ENCODE measurements around the gene PHLPP2. TPM values are rescaled to one million over a fixed set of nuclear protein-coding genes. Genes with fewer than 3 reads are reported as not detected.

PHLPP2 gene
- polyA plus RNA-seq, 3 donors: 0.57 to 2.5 (median 1.4) TPM

DNA sequence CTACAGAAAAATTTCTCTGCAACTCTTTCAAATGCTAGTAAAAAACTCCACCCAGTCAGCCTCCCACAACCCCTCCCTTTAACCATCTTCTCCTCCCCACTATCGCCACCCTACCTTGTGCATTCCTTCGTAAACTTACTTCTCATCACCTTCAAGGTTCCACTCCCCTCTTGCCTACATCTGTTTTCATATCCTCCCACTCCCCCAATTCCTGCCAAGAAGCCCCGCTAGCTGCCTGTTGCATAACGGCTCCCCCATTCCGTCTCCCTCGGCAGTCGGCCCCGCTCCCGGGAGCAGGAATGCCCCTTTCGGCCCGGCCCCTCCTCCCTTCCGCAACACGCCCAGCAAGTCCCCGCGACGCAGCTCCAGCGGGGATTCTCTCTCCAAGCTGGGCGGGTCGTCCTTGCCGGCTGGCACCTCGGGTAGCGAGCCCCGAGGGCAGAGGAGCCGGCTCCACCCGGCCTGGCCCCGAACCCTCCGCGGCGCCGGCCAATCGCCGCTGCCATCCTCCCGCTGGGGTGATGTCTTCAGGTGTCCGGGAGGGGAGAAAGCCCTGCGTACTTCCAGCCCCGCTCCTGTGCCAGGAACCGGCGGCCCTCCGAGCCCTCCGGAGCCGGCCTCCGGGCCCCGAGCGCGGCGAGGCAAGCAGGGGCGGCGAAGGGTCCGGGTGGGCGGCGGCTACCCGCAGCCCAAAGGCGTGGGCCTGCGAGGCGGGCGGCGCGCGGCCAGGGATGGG lies 1.5 kb downstream of the PHLPP2 start:
- peak overlapping the region; percentile 91 for H2AFZ ChIP-seq (ENCODE audit: insufficient read depth, low read depth, low read length, poor library complexity, severe bottlenecking)
- TF ChIP-seq, protein P1, sequence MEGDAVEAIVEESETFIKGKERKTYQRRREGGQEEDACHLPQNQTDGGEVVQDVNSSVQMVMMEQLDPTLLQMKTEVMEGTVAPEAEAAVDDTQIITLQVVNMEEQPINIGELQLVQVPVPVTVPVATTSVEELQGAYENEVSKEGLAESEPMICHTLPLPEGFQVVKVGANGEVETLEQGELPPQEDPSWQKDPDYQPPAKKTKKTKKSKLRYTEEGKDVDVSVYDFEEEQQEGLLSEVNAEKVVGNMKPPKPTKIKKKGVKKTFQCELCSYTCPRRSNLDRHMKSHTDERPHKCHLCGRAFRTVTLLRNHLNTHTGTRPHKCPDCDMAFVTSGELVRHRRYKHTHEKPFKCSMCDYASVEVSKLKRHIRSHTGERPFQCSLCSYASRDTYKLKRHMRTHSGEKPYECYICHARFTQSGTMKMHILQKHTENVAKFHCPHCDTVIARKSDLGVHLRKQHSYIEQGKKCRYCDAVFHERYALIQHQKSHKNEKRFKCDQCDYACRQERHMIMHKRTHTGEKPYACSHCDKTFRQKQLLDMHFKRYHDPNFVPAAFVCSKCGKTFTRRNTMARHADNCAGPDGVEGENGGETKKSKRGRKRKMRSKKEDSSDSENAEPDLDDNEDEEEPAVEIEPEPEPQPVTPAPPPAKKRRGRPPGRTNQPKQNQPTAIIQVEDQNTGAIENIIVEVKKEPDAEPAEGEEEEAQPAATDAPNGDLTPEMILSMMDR (IDR thresholded peaks at IDR 0.05): no peak
- H3K27ac ChIP-seq (ENCODE audit: low read depth in 1 of 2, low read length in 2 of 2): no peak overlapping the region
- WGBS (ENCODE audit: insufficient coverage): under 1% methylated on average over 57 of the region's 59 CpGs
- H3K27ac Mint-ChIP-seq: peak overlapping the region in 1 of 7 donors; percentile 70
- peaks cover 38% of the 10 kb centered on the region for H3K4me1 Mint-ChIP-seq
- H3K4me3 Mint-ChIP-seq: peak overlapping the region; percentile 88 to 91
- H3K36me3 ChIP-seq (replicated peaks in 1 of 2; ENCODE audit: control insufficient read depth in 1 of 2, insufficient read depth in 2 of 2, low read length in 2 of 2): no peaks in the 10 kb centered on the region
- peaks cover 18 to 28% (median 20%) of the 10 kb centered on the region in 3 donors for H3K27me3 Mint-ChIP-seq (ENCODE audit: low read depth in 3 of 3)
- peaks cover 9 to 19% of the 10 kb centered on the region in 2 donors for H3K27me3 ChIP-seq (ENCODE audit: control insufficient read depth in 2 of 2, insufficient read depth in 2 of 2, low read length in 2 of 2)
- peak overlapping the region; percentile 34 to 81 (median 39) for H3K4me3 ChIP-seq (replicated peaks in 1 of 3; ENCODE audit: low read depth in 2 of 3, low read length in 3 of 3)
- H3K9ac ChIP-seq (ENCODE audit: insufficient read depth, low read length, poor library complexity, severe bottlenecking): peak overlapping the region; percentile 57
- H3K4me1 ChIP-seq (ENCODE audit: control insufficient read depth in 1 of 2, insufficient read depth in 2 of 2, low read length in 2 of 2): peaks cover 38 to 41% of the 10 kb centered on the region in 2 donors
- peaks cover 0 to 2% (median 0%) of the 10 kb centered on the region in 7 donors for H3K9me3 Mint-ChIP-seq
- H4K20me1 ChIP-seq (ENCODE audit: insufficient read depth, low read length): no peaks in the 10 kb centered on the region
- peak; percentile 3 to 36 (median 3) for DNase-seq
- peaks cover 0 to 3% of the 10 kb centered on the region in 2 donors for H3K36me3 Mint-ChIP-seq
- intact Hi-C loops (cut with micrococcal nuclease): loop anchor here in 1 of 2 donors (10.0 kb wide), 1 partner anchor 82 kb away; the partner anchor contains the start of gene AP1G1
- H3K9me3 ChIP-seq (replicated peaks in 1 of 2; ENCODE audit: control insufficient read depth in 1 of 2, insufficient read depth in 1 of 2, low read length in 2 of 2): no peaks in the 10 kb centered on the region
- peak overlapping the region; percentile 96 for H3K4me2 ChIP-seq (replicated peaks; ENCODE audit: extremely low read depth, low read length, poor library complexity, severe bottlenecking)
- no peaks in the 10 kb centered on the region for H3K79me2 ChIP-seq (ENCODE audit: insufficient read depth, low read length)

DNA sequence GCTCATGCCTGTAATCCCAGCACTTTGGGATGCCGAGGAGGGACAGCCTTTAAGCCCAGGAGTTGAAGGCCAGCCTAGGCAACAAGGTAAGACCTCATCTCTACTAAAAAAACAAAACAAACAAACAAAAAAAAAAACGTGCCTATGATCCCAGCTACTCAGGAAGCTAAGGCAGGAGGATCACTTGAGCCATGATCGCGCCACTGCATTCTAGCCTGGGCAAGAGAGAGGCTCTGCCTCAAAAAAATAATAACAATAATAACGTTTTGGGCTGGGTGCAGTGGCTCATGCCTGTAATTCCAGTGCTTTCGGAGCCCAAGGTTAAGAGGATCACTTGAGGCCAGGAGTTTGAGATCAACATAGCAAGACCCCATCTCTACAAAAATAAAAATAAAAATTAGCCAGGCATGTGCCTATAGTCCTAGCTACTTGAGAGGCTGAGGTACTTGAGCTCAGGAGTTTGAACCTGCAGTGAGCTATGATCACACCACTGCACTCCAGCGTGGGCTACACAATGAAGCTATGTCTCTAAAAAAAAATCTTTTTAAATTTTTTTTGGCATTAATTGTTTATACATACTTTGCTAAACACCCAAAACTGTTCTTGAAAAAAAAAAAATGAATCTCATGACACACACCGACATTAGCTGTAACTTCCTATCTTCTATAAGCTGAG lies 3.3 kb downstream of the PHLPP2 start:
- peaks cover 22 to 23% of the 10 kb centered on the region in 2 donors for H3K4me1 ChIP-seq (ENCODE audit: control insufficient read depth in 1 of 2, insufficient read depth in 2 of 2, low read length in 2 of 2)
- Mint-ChIP-seq H3K4me3 (no peak overlapping the region), H3K36me3 (peaks cover 0 to 3% of the 10 kb centered on the region in 2 donors), H3K9me3 (peaks cover 0 to 2% (median 0%) of the 10 kb centered on the region in 7 donors), H3K4me1 (peaks cover 20% of the 10 kb centered on the region), H3K27ac (no peak overlapping the region), H3K27me3 (ENCODE audit: low read depth in 3 of 3) (peaks cover 18 to 28% (median 20%) of the 10 kb centered on the region in 3 donors)
- no peaks in the 10 kb centered on the region for H3K79me2 ChIP-seq (ENCODE audit: insufficient read depth, low read length)
- no peaks in the 10 kb centered on the region for H3K36me3 ChIP-seq (replicated peaks in 1 of 2; ENCODE audit: control insufficient read depth in 1 of 2, insufficient read depth in 2 of 2, low read length in 2 of 2)
- H2AFZ ChIP-seq (ENCODE audit: insufficient read depth, low read depth, low read length, poor library complexity, severe bottlenecking): no peak overlapping the region
- TF ChIP-seq, protein P1 (IDR thresholded peaks at IDR 0.05): no peak
- no peaks in the 10 kb centered on the region for H3K9me3 ChIP-seq (replicated peaks in 1 of 2; ENCODE audit: control insufficient read depth in 1 of 2, insufficient read depth in 1 of 2, low read length in 2 of 2)
- H3K4me3 ChIP-seq (replicated peaks in 1 of 3; ENCODE audit: low read depth in 2 of 3, low read length in 3 of 3): no peak overlapping the region
- H3K9ac ChIP-seq (ENCODE audit: insufficient read depth, low read length, poor library complexity, severe bottlenecking): no peak overlapping the region
- H3K4me2 ChIP-seq (replicated peaks; ENCODE audit: extremely low read depth, low read length, poor library complexity, severe bottlenecking): no peak overlapping the region
- intact Hi-C loops (cut with micrococcal nuclease): loop anchor here in 1 of 2 donors (10.0 kb wide), 1 partner anchor 84 kb away; the partner anchor contains the start of gene AP1G1
- no peak overlapping the region for H3K27ac ChIP-seq (ENCODE audit: low read depth in 1 of 2, low read length in 2 of 2)
- 94% methylated on average over 3 of the region's 8 CpGs for WGBS (ENCODE audit: insufficient coverage)
- no peaks in the 10 kb centered on the region for H4K20me1 ChIP-seq (ENCODE audit: insufficient read depth, low read length)
- no peak for DNase-seq
- peaks cover 9 to 19% of the 10 kb centered on the region in 2 donors for H3K27me3 ChIP-seq (ENCODE audit: control insufficient read depth in 2 of 2, insufficient read depth in 2 of 2, low read length in 2 of 2)
